Measurements from ENCODE around the gene PCDHGB1. TPM values are rescaled to one million over a fixed set of nuclear protein-coding genes. Genes with fewer than 3 reads are reported as not detected.
A peak's percentile ranks its signal among the peaks of the same experiment; 100 is the strongest.
"Not testable (repeated sequence)": the region's sequence is repeated elsewhere in the genome, so short reads cannot be mapped to it uniquely, and the experiment has no call there.

The PCDHGB1 gene
- total RNA-seq, 2 experiments from 2014 or later, result not detected

DNA sequence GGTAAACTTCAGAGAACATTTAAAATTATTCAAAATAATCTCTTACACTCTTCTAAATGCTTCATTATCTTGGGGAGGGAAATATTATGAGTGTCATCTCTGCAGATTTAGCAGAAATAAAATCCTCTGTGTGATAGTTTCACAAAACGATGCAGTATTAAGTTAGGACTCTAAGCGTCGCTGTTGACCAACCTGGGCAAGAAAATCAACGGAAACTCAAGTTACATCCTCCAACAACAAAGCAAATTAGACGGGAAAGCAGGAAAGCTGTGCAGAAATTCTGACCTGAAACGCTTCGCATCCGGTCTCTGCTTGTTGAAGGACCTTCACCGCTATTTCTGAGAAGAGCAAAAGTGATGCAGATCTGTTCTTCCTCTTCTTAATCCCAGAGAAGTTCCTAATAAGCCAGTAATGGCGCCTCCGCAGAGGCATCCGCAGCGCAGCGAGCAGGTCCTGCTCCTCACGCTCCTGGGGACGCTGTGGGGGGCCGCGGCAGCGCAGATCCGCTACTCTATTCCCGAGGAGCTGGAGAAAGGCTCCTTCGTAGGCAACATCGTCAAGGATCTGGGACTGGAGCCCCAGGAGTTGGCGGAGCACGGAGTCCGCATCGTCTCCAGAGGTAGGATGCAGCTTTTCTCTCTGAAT, 23.9 kb downstream of the PCDHGB1 start, which contains the start of gene PCDHGA6:
Gene PCDHGA6 (plus strand): TSS at position 219 of the 645 bp plus-strand sequence. CDS start 193 bp downstream, at position 412.
- Mint-ChIP-seq H3K4me3 (peak within 1 kb of the TSS; percentile 51), H3K27ac (no peak within 1 kb of the TSS)

DNA sequence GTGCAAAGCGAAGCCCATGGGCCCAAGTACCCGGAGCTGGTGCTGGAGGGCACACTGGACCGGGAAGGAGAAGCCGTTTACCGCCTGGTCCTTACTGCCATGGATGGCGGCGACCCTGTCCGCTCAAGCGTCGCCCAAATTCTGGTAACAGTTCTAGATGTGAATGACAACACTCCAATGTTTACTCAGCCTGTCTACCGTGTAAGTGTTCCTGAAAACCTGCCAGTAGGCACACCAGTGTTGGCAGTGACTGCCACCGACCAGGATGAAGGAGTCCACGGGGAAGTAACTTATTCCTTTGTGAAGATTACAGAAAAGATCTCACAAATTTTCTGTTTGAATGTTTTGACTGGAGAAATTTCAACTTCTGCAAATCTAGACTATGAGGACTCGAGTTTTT, 24.7 kb downstream of the PCDHGB1 start:
- peaks cover 29% of the 10 kb centered on the region for H3K9me3 Mint-ChIP-seq

More for the DNA sequence above, 23.9 kb downstream of the PCDHGB1 start, which contains the start of gene PCDHGA6:
- peaks cover 4% of the 10 kb centered on the region for H3K4me1 Mint-ChIP-seq (ENCODE audit: low read depth)
- peaks cover 57% of the 10 kb centered on the region for H3K27me3 Mint-ChIP-seq (ENCODE audit: low read depth)
- DNase-seq, result no peak
- peaks cover 28% of the 10 kb centered on the region for H3K9me3 Mint-ChIP-seq
- intact Hi-C loops (cut with micrococcal nuclease), result loop anchor here (5.0 to 10.0 kb wide), 3 partner anchors 34 to 159 kb away; partner anchors contain the start of genes PCDHB13, PCDHGA11 and PCDHGB6
- CTCF ChIA-PET, result interaction anchor here (1.0 to 1.2 kb wide), 2 partner anchors 10 to 47 kb away, joined by 3 to 4 read pairs; partner anchors contain the start of genes PCDHGA11 and PCDHGA5
- H3K36me3 Mint-ChIP-seq (ENCODE audit: low read depth), result peaks cover 11% of the 10 kb centered on the region

DNA sequence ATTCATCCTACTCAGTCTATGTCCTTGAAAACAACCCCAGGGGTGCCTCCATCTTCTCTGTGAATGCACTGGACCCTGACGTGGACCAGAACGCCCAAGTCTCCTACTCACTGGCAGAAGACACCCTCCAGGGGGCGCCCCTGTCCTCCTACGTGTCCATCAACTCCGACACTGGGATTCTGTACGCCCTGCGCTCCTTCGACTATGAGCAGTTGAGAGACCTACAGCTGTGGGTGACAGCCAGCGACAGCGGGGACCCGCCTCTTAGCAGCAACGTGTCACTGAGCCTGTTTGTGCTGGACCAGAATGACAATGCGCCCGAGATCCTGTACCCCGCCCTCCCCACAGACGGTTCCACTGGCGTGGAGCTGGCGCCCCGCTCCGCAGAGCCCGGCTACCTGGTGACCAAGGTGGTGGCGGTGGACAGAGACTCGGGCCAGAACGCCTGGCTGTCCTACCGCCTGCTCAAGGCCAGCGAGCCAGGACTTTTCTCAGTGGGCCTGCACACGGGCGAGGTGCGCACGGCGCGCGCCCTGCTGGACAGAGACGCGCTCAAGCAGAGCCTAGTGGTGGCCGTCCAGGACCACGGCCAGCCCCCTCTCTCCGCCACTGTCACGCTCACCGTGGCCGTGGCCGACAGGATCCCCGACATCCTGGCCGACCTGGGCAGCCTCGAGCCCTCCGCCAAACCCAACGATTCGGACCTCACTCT, 25.7 kb downstream of the PCDHGB1 start:
- H3K27me3 Mint-ChIP-seq (ENCODE audit: low read depth), result peaks cover 51% of the 10 kb centered on the region
- peaks cover 29% of the 10 kb centered on the region for H3K9me3 Mint-ChIP-seq
- not testable (repeated sequence) for H3K4me3 Mint-ChIP-seq; H3K4me1 Mint-ChIP-seq (ENCODE audit: low read depth); DNase-seq; H3K27ac Mint-ChIP-seq
- CTCF ChIA-PET, result interaction anchor here (0.7 kb wide), 1 partner anchor 12 kb away, joined by 4 read pairs; the partner anchor contains the start of gene PCDHGB4
- H3K36me3 Mint-ChIP-seq (ENCODE audit: low read depth), result peaks cover 11% of the 10 kb centered on the region
- intact Hi-C loops (cut with micrococcal nuclease), result loop anchor here (10.0 kb wide), 1 partner anchor 161 kb away; the partner anchor contains the start of gene PCDHB13

More for the DNA sequence above, 24.7 kb downstream of the PCDHGB1 start:
- Mint-ChIP-seq H3K36me3 (ENCODE audit: low read depth) (peaks cover 11% of the 10 kb centered on the region), H3K27me3 (ENCODE audit: low read depth) (peaks cover 57% of the 10 kb centered on the region), H3K4me1 (ENCODE audit: low read depth) (peaks cover 4% of the 10 kb centered on the region), H3K27ac (no peak overlapping the region), H3K4me3 (no peak overlapping the region)
- no peak for DNase-seq
- CTCF ChIA-PET, result interaction anchor here (1.0 to 1.2 kb wide), 2 partner anchors 11 to 46 kb away, joined by 3 to 4 read pairs; partner anchors contain the start of genes PCDHGA11 and PCDHGA5
- intact Hi-C loops (cut with micrococcal nuclease), result loop anchor here (5.0 to 10.0 kb wide), 3 partner anchors 33 to 160 kb away; partner anchors contain the start of genes PCDHB13, PCDHGA11 and PCDHGB6

DNA sequence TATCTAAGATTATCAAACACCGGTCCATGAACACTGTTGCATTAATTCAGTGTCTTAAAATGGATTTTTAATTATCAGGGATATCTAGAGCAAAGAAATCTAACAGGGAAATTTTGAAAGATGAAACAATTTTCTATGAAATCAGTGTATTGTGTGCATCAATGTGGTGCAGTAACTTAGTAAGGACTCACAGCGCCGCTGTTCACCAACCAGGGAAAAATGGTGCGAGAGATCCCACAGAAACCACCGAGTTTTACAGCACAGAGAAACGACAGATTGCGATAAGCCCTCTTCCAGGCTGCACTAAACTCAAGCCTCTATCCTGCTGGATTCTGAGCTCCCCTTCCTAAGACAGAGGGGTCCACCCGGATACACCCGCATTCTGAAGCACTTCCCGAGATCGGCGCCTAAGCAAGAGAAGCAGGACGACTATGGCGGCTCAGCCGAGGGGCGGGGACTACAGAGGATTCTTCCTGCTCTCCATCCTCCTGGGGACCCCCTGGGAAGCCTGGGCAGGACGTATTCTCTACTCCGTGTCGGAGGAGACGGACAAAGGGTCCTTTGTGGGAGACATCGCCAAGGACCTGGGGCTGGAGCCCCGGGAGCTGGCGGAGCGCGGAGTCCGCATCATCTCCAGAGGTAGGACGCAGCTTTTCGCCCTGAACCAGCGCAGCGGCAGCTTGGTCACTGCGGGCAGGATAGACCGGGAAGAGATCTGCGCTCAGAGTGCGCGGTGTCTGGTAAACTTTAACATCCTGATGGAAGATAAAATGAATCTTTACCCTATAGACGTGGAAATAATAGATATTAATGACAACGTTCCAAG, 32.8 kb downstream of the PCDHGB1 start, which contains the start of gene PCDHGA7:
Gene PCDHGA7 (plus strand): TSS at position 274 of the 826 bp plus-strand sequence. CDS start 158 bp downstream, at position 432.
- no peaks in the 10 kb centered on the region for H3K4me1 Mint-ChIP-seq (ENCODE audit: low read depth)
- H3K4me3 Mint-ChIP-seq, result peak within 1 kb of the TSS; percentile 66
- CTCF ChIA-PET, result no interaction called here

DNA sequence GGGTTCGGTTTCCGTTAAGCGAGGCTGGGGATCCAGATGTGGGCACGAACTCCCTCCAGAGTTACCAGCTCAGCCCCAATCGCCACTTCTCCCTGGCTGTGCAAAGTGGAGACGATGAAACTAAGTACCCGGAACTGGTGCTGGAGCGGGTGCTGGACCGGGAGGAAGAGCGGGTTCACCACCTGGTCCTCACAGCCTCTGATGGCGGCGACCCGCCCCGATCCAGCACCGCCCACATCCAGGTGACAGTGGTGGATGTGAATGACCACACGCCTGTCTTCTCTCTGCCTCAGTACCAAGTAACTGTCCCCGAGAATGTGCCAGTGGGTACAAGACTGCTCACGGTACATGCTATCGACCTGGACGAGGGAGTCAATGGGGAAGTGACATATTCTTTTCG, 33.4 kb downstream of the PCDHGB1 start:
- Mint-ChIP-seq H3K4me1 (ENCODE audit: low read depth) (no peaks in the 10 kb centered on the region), H3K9me3 (peaks cover 16% of the 10 kb centered on the region), H3K27me3 (ENCODE audit: low read depth) (peaks cover 69% of the 10 kb centered on the region), H3K27ac (no peak overlapping the region), H3K36me3 (ENCODE audit: low read depth) (peaks cover 7% of the 10 kb centered on the region), H3K4me3 (no peak overlapping the region)
- intact Hi-C loops (cut with micrococcal nuclease), result no loop called here
- DNase-seq, result no peak
- CTCF ChIA-PET, result no interaction called here

More for the DNA sequence above, 32.8 kb downstream of the PCDHGB1 start, which contains the start of gene PCDHGA7:
- intact Hi-C loops (cut with micrococcal nuclease), result no loop called here
- Mint-ChIP-seq H3K27ac (no peak within 1 kb of the TSS), H3K36me3 (ENCODE audit: low read depth) (peaks cover 9% of the 10 kb centered on the region), H3K9me3 (peaks cover 15% of the 10 kb centered on the region), H3K27me3 (ENCODE audit: low read depth) (peaks cover 66% of the 10 kb centered on the region)
- no peak for DNase-seq

DNA sequence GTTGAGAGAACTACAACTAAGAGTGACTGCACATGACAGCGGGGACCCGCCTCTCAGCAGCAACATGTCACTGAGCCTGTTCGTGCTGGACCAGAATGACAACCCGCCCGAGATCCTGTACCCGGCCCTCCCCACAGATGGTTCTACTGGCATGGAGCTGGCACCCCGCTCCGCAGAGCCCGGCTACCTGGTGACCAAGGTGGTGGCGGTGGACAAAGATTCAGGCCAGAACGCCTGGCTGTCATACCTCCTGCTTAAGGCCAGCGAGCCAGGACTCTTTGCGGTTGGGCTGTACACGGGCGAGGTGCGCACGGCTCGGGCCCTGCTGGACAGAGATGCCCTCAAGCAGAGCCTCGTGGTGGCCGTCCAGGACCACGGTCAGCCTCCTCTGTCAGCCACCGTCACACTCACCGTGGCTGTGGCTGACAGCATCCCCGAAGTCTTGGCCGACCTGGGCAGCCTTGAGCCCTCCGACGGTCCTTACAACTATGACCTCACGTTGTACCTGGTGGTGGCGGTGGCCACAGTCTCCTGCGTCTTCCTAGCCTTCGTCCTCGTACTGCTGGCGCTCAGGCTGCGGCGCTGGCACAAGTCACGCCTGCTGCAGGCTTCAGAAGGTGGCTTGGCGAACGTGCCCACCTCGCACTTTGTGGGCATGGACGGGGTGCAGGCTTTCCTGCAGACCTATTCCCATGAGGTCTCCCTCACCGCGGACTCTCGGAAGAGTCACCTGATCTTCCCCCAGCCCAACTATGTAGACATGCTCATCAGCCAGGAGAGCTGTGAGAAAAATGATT, 34.8 kb downstream of the PCDHGB1 start:
- Mint-ChIP-seq H3K36me3 (ENCODE audit: low read depth) (peaks cover 10% of the 10 kb centered on the region), H3K4me3 (no peak overlapping the region), H3K27ac (no peak overlapping the region), H3K4me1 (ENCODE audit: low read depth) (no peaks in the 10 kb centered on the region), H3K9me3 (peaks cover 21% of the 10 kb centered on the region), H3K27me3 (ENCODE audit: low read depth) (peaks cover 73% of the 10 kb centered on the region)
- no peak for DNase-seq
- intact Hi-C loops (cut with micrococcal nuclease), result no loop called here
- CTCF ChIA-PET, result interaction anchor here (0.9 kb wide), 1 partner anchor 36 kb away, joined by 4 read pairs; the partner anchor contains the start of gene PCDHGA11

DNA sequence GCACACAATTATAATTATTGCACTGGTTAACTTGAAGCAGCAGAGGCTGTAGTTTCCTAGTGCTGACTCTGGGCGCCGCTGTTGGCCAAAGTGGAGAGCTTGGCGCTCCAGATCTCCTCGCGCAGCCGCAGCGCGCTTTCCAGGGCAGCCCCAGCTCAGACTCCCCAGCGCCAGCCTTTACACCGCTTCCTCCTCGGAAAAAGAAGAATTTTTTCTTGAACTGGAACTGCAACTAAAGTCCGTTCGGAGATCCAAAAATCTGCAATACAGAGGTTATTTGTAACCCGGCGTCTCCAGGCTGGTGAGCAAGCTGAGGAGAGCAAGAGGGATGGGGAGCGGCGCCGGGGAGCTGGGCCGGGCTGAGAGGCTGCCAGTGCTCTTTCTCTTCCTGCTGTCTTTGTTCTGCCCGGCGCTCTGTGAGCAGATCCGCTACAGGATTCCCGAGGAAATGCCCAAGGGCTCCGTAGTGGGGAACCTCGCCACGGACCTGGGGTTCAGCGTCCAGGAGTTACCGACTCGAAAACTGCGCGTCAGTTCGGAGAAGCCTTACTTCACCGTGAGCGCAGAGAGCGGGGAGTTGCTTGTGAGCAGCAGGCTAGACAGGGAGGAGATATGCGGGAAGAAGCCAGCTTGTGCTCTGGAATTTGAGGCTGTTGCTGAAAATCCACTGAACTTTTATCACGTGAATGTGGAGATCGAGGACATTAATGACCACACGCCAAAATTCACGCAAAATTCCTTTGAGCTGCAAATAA, 37.8 kb downstream of the PCDHGB1 start, which contains the start of gene PCDHGB4:
Gene PCDHGB4 (plus strand): TSS at position 142 of the 755 bp plus-strand sequence. CDS start 187 bp downstream, at position 329.
- DNase-seq, result peak; percentile 39
- peaks cover 31% of the 10 kb centered on the region for H3K9me3 Mint-ChIP-seq

DNA sequence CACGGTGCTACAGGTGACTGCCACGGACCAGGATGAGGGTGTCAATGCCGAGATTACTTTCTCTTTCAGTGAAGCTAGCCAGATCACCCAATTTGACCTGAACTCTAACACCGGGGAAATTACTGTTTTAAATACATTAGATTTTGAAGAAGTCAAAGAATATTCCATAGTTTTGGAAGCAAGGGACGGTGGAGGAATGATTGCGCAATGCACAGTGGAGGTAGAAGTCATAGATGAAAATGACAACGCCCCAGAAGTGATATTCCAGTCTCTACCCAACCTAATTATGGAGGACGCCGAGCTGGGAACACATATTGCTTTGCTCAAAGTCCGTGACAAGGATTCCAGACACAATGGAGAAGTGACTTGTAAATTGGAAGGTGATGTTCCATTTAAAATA, 38.8 kb downstream of the PCDHGB1 start:
- H3K27ac Mint-ChIP-seq, result no peak overlapping the region
- H3K4me1 Mint-ChIP-seq (ENCODE audit: low read depth), result no peaks in the 10 kb centered on the region
- H3K4me3 Mint-ChIP-seq, result no peak overlapping the region
- no peak for DNase-seq
- peaks cover 21% of the 10 kb centered on the region for H3K36me3 Mint-ChIP-seq (ENCODE audit: low read depth)
- CTCF ChIA-PET, result interaction anchor here (0.6 to 2.4 kb wide), 2 partner anchors 32 to 40 kb away, joined by 3 to 6 read pairs; partner anchors contain the start of gene PCDHGA11
- peaks cover 30% of the 10 kb centered on the region for H3K9me3 Mint-ChIP-seq
- intact Hi-C loops (cut with micrococcal nuclease), result no loop called here
- peaks cover 74% of the 10 kb centered on the region for H3K27me3 Mint-ChIP-seq (ENCODE audit: low read depth)

More for the DNA sequence above, 37.8 kb downstream of the PCDHGB1 start, which contains the start of gene PCDHGB4:
- H3K4me1 Mint-ChIP-seq (ENCODE audit: low read depth); intact Hi-C loops (cut with micrococcal nuclease); H3K27ac Mint-ChIP-seq: not testable (repeated sequence)
- Mint-ChIP-seq H3K4me3 (peak within 1 kb of the TSS; percentile 54), H3K36me3 (ENCODE audit: low read depth) (peaks cover 18% of the 10 kb centered on the region), H3K27me3 (ENCODE audit: low read depth) (peaks cover 75% of the 10 kb centered on the region)
- CTCF ChIA-PET, result interaction anchor here (0.6 to 2.4 kb wide), 7 partner anchors 10 to 91 kb away, joined by 3 to 8 read pairs (median 4); partner anchors contain the start of genes PCDHGA11, PCDHGB3 and PCDHGB5

DNA sequence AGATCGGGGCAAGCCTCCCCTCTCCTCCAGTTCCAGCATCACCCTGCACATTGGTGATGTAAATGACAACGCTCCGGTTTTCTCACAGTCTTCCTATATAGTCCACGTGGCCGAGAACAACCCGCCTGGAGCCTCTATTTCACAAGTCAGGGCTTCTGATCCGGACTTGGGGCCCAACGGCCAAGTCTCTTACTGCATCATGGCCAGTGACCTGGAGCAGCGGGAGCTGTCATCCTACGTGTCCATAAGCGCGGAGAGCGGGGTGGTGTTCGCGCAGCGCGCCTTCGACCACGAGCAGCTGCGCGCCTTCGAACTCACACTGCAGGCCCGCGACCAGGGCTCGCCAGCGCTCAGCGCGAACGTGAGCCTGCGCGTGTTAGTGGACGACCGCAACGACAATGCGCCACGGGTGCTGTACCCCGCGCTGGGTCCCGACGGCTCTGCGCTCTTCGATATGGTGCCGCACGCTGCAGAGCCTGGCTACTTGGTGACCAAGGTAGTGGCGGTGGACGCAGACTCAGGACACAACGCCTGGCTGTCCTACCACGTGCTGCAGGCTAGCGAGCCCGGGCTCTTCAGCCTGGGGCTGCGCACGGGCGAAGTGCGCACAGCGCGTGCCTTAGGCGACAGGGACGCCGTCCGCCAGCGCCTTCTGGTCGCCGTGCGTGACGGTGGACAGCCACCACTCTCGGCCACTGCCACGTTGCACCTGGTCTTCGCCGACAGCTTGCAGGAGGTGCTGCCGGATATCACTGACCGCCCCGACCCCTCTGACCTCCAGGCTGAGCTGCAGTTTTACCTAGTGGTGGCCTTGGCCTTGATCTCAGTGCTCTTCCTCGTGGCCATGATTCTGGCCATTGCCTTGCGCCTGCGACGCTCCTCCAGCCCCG, 39.5 kb downstream of the PCDHGB1 start:
- DNase-seq, result no peak
- H3K27me3 Mint-ChIP-seq (ENCODE audit: low read depth), result peaks cover 74% of the 10 kb centered on the region
- CTCF ChIA-PET, result interaction anchor here (0.6 to 2.4 kb wide), 6 partner anchors 17 to 203 kb away, joined by 3 to 6 read pairs (median 4); partner anchors contain the start of genes PCDHB9, PCDHGA11 and PCDHGC3
- no peak overlapping the region for H3K4me3 Mint-ChIP-seq
- intact Hi-C loops (cut with micrococcal nuclease), result no loop called here
- H3K36me3 Mint-ChIP-seq (ENCODE audit: low read depth), result peaks cover 22% of the 10 kb centered on the region
- no peaks in the 10 kb centered on the region for H3K4me1 Mint-ChIP-seq (ENCODE audit: low read depth)
- H3K9me3 Mint-ChIP-seq, result peaks cover 29% of the 10 kb centered on the region
- no peak overlapping the region for H3K27ac Mint-ChIP-seq
